ENCODE measurements around the gene MAD1L1. TPM values are rescaled to one million over a fixed set of nuclear protein-coding genes. Genes with fewer than 3 reads are reported as not detected.
A peak's percentile ranks its signal among the peaks of the same experiment; 100 is the strongest.

Gene MAD1L1
- total RNA-seq, 1 experiment from 2014 or later = 46.7 TPM

DNA sequence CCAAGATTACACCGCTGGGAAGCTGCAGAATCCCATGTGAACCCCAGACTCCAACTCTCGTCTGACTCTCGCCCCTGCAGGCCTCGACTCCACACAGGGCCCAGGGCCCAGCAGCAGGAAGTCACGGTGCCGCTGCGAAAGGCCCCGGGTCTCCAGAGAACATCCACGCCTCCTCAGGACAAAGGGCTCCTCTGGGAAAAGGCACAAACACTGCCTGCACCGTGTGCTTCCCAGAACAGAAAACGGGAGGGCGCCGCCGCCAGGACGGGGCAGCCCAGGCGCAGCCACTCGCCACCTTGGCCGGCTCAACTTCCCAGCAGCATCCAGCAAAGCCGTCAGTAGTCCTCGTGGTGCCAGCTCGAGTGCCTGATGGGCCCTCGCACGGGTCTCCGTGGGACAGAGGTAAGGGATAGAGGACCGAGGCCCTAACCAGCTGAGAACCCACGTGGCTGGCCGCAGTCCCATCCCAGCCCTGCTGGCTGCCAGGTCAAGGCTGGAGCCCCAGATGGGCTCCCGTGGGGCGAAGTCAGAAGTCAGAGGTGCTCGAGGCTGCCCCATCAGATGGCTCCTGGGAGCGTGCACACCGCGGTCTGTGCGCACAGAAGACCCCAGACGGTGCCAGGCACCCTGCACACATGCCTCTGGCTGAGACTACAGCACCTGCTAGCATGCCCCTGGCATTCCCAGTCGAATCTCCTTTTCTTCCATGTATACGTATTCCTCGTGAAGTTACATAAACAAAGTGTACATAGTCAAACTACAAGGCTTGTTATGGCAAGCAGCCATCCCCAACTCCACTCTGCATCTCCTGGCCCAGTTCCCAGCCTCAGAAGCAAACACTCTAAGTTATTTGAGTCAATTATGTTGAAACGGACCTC lies 60.2 kb downstream of the MAD1L1 start:
- intact Hi-C loops (cut with micrococcal nuclease; ENCODE audit: unreplicated experiment) = no loop called here
- no TSS peak for BruUV-seq (replicated peaks)
- DNase-seq (ENCODE audit: low spot score) = peak; percentile 80
- H3K4me3 ChIP-seq (ENCODE audit: low read depth, low read length, poor library complexity, severe bottlenecking) = no peak overlapping the region
- H3K9me3 ChIP-seq (ENCODE audit: low read depth, low read length, poor library complexity, severe bottlenecking) = no peaks in the 10 kb centered on the region
- ChIA-PET POLR2A (ENCODE audit: low non-redundant PET) (no interaction called here), CTCF (interaction anchor here (1.1 kb wide), 1 partner anchor 360 kb away, joined by 3 read pairs; no protein-coding TSS in a partner anchor)
- H3K36me3 ChIP-seq (ENCODE audit: insufficient read depth, low read length, poor library complexity, severe bottlenecking) = no peaks in the 10 kb centered on the region
- peaks cover 42% of the 10 kb centered on the region for H3K4me1 ChIP-seq (ENCODE audit: insufficient read depth, low read length, poor library complexity, severe bottlenecking)
- no peak for TF ChIP-seq EZH2 (IDR thresholded peaks at IDR 0.05; ENCODE audit: borderline replicate concordance, low read depth, low read length, poor library complexity, severe bottlenecking)
- TF ChIP-seq, protein P1, sequence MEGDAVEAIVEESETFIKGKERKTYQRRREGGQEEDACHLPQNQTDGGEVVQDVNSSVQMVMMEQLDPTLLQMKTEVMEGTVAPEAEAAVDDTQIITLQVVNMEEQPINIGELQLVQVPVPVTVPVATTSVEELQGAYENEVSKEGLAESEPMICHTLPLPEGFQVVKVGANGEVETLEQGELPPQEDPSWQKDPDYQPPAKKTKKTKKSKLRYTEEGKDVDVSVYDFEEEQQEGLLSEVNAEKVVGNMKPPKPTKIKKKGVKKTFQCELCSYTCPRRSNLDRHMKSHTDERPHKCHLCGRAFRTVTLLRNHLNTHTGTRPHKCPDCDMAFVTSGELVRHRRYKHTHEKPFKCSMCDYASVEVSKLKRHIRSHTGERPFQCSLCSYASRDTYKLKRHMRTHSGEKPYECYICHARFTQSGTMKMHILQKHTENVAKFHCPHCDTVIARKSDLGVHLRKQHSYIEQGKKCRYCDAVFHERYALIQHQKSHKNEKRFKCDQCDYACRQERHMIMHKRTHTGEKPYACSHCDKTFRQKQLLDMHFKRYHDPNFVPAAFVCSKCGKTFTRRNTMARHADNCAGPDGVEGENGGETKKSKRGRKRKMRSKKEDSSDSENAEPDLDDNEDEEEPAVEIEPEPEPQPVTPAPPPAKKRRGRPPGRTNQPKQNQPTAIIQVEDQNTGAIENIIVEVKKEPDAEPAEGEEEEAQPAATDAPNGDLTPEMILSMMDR (conservative IDR thresholded peaks at IDR 0.05; ENCODE audit: low read depth, low read length) = no peak
- no peaks in the 10 kb centered on the region for H3K27me3 ChIP-seq (replicated peaks; ENCODE audit: insufficient read depth, low read depth, low read length, poor library complexity)
- H3K27ac ChIP-seq (ENCODE audit: low read depth, low read length, poor library complexity, severe bottlenecking) = peak overlapping the region; percentile 52

DNA sequence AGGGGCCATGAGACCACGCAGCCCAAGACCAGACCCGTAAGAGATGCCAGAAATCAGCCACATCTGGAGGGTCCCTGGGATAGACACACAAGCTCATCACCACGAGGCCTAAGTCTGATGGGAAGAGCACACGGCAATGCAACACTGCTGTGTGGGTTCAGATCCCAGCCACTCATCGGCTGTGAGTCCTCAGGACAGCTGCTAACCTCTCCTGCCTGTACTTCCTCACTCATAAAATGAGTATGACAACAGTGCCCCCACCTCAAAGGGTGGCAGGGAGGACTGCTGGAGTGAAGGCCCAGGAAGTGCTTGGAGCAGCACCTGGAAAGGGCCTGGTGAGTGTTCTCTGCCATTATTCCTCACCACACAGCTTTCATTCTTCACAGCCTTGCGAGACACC lies 60.9 kb downstream of the MAD1L1 start:
- H3K27me3 ChIP-seq (replicated peaks; ENCODE audit: insufficient read depth, low read depth, low read length, poor library complexity) = no peaks in the 10 kb centered on the region
- no peak overlapping the region for H3K4me3 ChIP-seq (ENCODE audit: low read depth, low read length, poor library complexity, severe bottlenecking)
- TF ChIP-seq, protein P1 (conservative IDR thresholded peaks at IDR 0.05; ENCODE audit: low read depth, low read length) = no peak
- TF ChIP-seq EZH2 (IDR thresholded peaks at IDR 0.05; ENCODE audit: borderline replicate concordance, low read depth, low read length, poor library complexity, severe bottlenecking) = no peak
- no peak overlapping the region for H3K27ac ChIP-seq (ENCODE audit: low read depth, low read length, poor library complexity, severe bottlenecking)
- ChIA-PET CTCF (no interaction called here), POLR2A (ENCODE audit: low non-redundant PET) (no interaction called here)
- peaks cover 42% of the 10 kb centered on the region for H3K4me1 ChIP-seq (ENCODE audit: insufficient read depth, low read length, poor library complexity, severe bottlenecking)
- DNase-seq (ENCODE audit: low spot score) = no peak
- no peaks in the 10 kb centered on the region for H3K9me3 ChIP-seq (ENCODE audit: low read depth, low read length, poor library complexity, severe bottlenecking)
- no peaks in the 10 kb centered on the region for H3K36me3 ChIP-seq (ENCODE audit: insufficient read depth, low read length, poor library complexity, severe bottlenecking)
- BruUV-seq (replicated peaks) = no TSS peak
- intact Hi-C loops (cut with micrococcal nuclease; ENCODE audit: unreplicated experiment) = no loop called here

DNA sequence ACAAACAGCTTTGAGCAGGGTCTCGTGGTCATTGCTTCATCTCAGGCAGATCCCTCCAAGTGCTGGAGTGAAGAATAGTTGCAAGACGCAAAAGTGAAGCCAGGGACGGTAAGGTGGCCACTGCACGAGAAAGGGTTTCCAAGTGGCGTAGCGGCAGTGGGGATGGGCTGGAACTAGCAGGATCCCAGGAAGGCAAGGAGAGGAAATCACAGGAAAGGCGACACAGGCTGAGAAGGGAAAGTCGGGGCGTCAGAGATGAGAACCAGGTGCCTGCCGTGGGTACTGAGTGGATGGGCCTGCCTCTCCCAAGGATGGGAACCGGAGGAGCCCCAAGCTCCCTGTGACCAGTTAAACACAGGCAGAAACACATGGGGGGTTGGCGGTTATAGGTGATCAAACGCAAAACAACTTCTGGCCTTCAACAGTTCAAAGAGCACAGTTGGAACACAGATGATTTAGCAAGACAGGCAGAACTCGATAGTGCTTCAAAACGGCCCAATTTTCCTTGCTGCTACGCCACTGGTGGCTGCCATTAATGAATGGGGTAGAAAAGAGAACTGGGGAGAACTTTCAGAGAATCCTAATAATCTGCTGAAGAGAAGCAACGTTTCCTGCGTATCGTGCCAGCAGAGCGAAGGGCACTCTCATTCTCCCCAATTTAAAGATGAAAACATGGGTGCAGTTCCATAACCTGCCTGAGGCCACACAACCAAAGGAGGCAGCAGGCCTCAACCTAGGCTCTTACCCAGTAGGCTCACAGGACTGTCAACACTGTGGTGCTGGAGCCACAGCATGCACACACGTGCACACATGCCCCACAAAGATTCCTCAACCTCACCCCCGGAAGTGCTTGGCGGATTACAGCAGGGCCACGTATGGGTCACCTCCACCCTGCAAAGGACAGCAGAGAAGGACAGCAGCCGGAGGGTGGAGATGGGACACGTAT lies 61.9 kb downstream of the MAD1L1 start:
- DNase-seq (ENCODE audit: low spot score) = no peak
- peaks cover 35% of the 10 kb centered on the region for H3K4me1 ChIP-seq (ENCODE audit: insufficient read depth, low read length, poor library complexity, severe bottlenecking)

More for the DNA sequence above, 61.9 kb downstream of the MAD1L1 start:
- Histone ChIP-seq H3K4me3 (ENCODE audit: low read depth, low read length, poor library complexity, severe bottlenecking) (no peak overlapping the region), H3K27me3 (replicated peaks; ENCODE audit: insufficient read depth, low read depth, low read length, poor library complexity) (no peaks in the 10 kb centered on the region), H3K36me3 (ENCODE audit: insufficient read depth, low read length, poor library complexity, severe bottlenecking) (no peaks in the 10 kb centered on the region), H3K9me3 (ENCODE audit: low read depth, low read length, poor library complexity, severe bottlenecking) (no peaks in the 10 kb centered on the region), H3K27ac (ENCODE audit: low read depth, low read length, poor library complexity, severe bottlenecking) (no peak overlapping the region)
- ChIA-PET CTCF (no interaction called here), POLR2A (ENCODE audit: low non-redundant PET) (no interaction called here)
- intact Hi-C loops (cut with micrococcal nuclease; ENCODE audit: unreplicated experiment) = no loop called here
- TF ChIP-seq, protein P1 (conservative IDR thresholded peaks at IDR 0.05; ENCODE audit: low read depth, low read length) = no peak
- no TSS peak for BruUV-seq (replicated peaks)
